22Rv1 (cell line): Measurements from ENCODE around the gene SLC35G3.

ENCODE experiments used
- ZFX ChIP-seq: fragments of 450-650 bp; IDR thresholded peaks from 2 replicates; pipeline ENCODE4 v1.6.1; 2017; ENCODE audit warnings: antibody characterized with exemption, borderline replicate concordance
- TF ChIP-seq, protein P1 (sequence below): fragments of 450-650 bp; IDR thresholded peaks from 2 replicates; pipeline ENCODE4 v1.5.1; 2017; ENCODE audit warnings: mild to moderate bottlenecking

DNA sequence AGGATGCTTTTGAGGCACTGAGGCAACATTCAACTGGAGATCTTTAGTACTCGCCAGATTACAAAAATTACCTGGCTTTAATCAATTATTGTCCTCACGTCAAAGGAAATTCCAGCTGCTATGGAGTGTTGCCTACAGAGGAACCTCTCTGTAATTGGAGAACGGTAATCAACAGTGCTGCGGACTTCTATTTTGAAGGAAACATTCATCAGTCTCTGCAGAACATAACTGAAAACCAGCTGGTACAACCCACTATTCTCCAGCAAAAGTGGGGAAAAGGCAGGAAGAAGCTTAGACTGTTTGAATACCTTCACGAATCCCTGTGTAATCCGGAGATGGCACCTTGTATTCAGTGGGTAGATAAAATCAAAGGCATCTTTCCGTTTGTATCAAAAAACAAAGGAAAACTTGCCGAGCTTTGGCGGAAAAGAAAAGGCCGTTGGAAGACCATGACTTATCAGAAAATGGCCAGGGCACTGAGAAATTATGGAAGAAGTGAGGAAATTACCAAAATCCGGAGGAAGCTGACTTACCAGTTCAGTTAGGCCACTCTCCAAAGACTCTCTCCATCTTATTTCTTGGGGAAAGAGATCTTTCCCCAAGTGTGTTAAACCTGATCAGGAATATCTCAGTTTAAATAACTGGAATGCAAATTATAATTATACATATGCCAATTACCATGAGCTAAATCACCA, 3.0 kb downstream of the SLC35G3 start:
- TF ChIP-seq, protein P1, sequence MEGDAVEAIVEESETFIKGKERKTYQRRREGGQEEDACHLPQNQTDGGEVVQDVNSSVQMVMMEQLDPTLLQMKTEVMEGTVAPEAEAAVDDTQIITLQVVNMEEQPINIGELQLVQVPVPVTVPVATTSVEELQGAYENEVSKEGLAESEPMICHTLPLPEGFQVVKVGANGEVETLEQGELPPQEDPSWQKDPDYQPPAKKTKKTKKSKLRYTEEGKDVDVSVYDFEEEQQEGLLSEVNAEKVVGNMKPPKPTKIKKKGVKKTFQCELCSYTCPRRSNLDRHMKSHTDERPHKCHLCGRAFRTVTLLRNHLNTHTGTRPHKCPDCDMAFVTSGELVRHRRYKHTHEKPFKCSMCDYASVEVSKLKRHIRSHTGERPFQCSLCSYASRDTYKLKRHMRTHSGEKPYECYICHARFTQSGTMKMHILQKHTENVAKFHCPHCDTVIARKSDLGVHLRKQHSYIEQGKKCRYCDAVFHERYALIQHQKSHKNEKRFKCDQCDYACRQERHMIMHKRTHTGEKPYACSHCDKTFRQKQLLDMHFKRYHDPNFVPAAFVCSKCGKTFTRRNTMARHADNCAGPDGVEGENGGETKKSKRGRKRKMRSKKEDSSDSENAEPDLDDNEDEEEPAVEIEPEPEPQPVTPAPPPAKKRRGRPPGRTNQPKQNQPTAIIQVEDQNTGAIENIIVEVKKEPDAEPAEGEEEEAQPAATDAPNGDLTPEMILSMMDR = no peak
- no peak for TF ChIP-seq ZFX
